ENCODE data around the gene TEAD4. TPM values are rescaled to one million over a fixed set of nuclear protein-coding genes. Genes with fewer than 3 reads are reported as not detected.

TEAD4 gene
- total RNA-seq, 1 experiment from 2014 or later, result 96.8 TPM

- TF ChIP-seq GTF2I (CRISPR knock-in tag; conservative IDR thresholded peaks at IDR 0.05) (no peak), ETV6 (CRISPR knock-in tag; IDR thresholded peaks at IDR 0.05) (no peak), TCF7 (CRISPR knock-in tag; IDR thresholded peaks at IDR 0.05; ENCODE audit: low read depth) (no peak), NR3C1 (CRISPR knock-in tag; conservative IDR thresholded peaks at IDR 0.05; ENCODE audit: low read depth) (no peak), CDX4 (CRISPR knock-in tag; IDR thresholded peaks at IDR 0.05; ENCODE audit: borderline replicate concordance) (no peak)
- Mint-ChIP-seq H3K4me3 (no peak overlapping the region), H3K4me1 (peaks cover 15% of the 10 kb centered on the region), H3K27me3 (ENCODE audit: low read depth) (no peaks in the 10 kb centered on the region), H3K27ac (no peak overlapping the region), H3K9me3 (no peaks in the 10 kb centered on the region), H3K36me3 (peaks cover 25% of the 10 kb centered on the region)
- no peak for DNase-seq (ENCODE audit: low spot score)
- POLR2A ChIA-PET, result no interaction called here
- CTCF ChIA-PET, result interaction anchor here (1.5 to 1.9 kb wide), 2 partner anchors 72 to 141 kb away, joined by 3 to 4 read pairs; no protein-coding TSS in a partner anchor
- ATAC-seq, result no peak
These were observed 33.7 kb upstream of the TEAD4 start for GRCh38 chr12:2925322-2925995.

- DNase-seq (ENCODE audit: low spot score), result no peak
- POLR2A ChIA-PET, result no interaction called here
- CTCF ChIA-PET, result no interaction called here
- Mint-ChIP-seq H3K9me3 (no peaks in the 10 kb centered on the region), H3K27ac (no peak overlapping the region), H3K4me1 (no peaks in the 10 kb centered on the region), H3K36me3 (peaks cover 21% of the 10 kb centered on the region), H3K27me3 (ENCODE audit: low read depth) (no peaks in the 10 kb centered on the region), H3K4me3 (no peak overlapping the region)
- no peak for ATAC-seq
- no peak for TF ChIP-seq FOXP1 (CRISPR knock-in tag; IDR thresholded peaks at IDR 0.05; ENCODE audit: borderline replicate concordance)
- no peak for TF ChIP-seq NFE2L1 (CRISPR knock-in tag; IDR thresholded peaks at IDR 0.05)
- TF ChIP-seq FOXK1 (CRISPR knock-in tag; IDR thresholded peaks at IDR 0.05), result no peak
These were observed 28.3 kb upstream of the TEAD4 start for GRCh38 chr12:2930865-2931264.

DNA sequence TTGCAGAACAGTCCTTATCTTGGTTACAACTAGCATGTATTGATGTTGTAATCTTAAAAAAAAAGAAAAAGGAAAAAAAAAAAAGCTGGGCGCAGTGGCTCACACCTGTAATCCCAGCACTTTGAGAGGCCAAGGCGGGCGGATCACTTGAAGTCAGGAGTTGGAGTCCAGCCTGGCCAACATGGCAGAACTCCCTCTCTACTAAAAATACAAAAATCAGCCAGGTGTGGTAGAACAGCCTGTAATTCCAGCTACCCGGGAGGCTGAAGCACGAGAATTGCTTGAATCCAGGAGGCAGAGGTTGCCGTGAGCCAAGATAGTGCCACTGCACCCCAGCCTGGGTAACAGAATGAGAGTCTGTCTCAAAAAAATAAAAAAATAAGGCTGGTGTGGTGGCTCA is 25.6 kb upstream of the TEAD4 start:
- DNase-seq (ENCODE audit: low spot score), result no peak
- H3K36me3 Mint-ChIP-seq, result peaks cover 23% of the 10 kb centered on the region
- H3K4me3 Mint-ChIP-seq, result no peak overlapping the region
- no peaks in the 10 kb centered on the region for H3K4me1 Mint-ChIP-seq
- TF ChIP-seq GTF2I (CRISPR knock-in tag; conservative IDR thresholded peaks at IDR 0.05) (no peak), USF1 (CRISPR knock-in tag; IDR thresholded peaks at IDR 0.05) (no peak), TEAD4 (CRISPR knock-in tag; IDR thresholded peaks at IDR 0.05) (no peak), ZNF416 (CRISPR knock-in tag; IDR thresholded peaks at IDR 0.05) (no peak), ZNF138 (CRISPR knock-in tag; conservative IDR thresholded peaks at IDR 0.05) (no peak), NFE2L1 (CRISPR knock-in tag; IDR thresholded peaks at IDR 0.05) (no peak), CTCF (IDR thresholded peaks at IDR 0.05) (no peak)
- TF ChIP-seq, protein P1, sequence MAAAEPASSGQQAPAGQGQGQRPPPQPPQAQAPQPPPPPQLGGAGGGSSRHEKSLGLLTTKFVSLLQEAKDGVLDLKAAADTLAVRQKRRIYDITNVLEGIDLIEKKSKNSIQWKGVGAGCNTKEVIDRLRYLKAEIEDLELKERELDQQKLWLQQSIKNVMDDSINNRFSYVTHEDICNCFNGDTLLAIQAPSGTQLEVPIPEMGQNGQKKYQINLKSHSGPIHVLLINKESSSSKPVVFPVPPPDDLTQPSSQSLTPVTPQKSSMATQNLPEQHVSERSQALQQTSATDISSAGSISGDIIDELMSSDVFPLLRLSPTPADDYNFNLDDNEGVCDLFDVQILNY (CRISPR knock-in tag; IDR thresholded peaks at IDR 0.05), result no peak
- ATAC-seq, result no peak
- no peak overlapping the region for H3K27ac Mint-ChIP-seq
- POLR2A ChIA-PET, result no interaction called here
- H3K9me3 Mint-ChIP-seq, result no peaks in the 10 kb centered on the region
- CTCF ChIA-PET, result interaction anchor here (1.1 to 2.1 kb wide), 4 partner anchors 43 to 101 kb away, joined by 3 to 6 read pairs (median 5); partner anchors contain the start of gene TULP3
- H3K27me3 Mint-ChIP-seq (ENCODE audit: low read depth), result no peaks in the 10 kb centered on the region

- no peaks in the 10 kb centered on the region for H3K27me3 Mint-ChIP-seq (ENCODE audit: low read depth)
- ChIA-PET CTCF (interaction anchor here (0.7 to 2.1 kb wide), 4 partner anchors 10 to 100 kb away, joined by 3 to 6 read pairs (median 3); partner anchors contain the start of gene TULP3), POLR2A (no interaction called here)
- no peak for TF ChIP-seq GTF2I (CRISPR knock-in tag; conservative IDR thresholded peaks at IDR 0.05)
- no peak for ATAC-seq
- H3K4me3 Mint-ChIP-seq, result no peak overlapping the region
- no peaks in the 10 kb centered on the region for H3K4me1 Mint-ChIP-seq
- H3K36me3 Mint-ChIP-seq, result peaks cover 23% of the 10 kb centered on the region
- no peak for DNase-seq (ENCODE audit: low spot score)
- H3K27ac Mint-ChIP-seq, result no peak overlapping the region
- H3K9me3 Mint-ChIP-seq, result no peaks in the 10 kb centered on the region
These were observed 24.8 kb upstream of the TEAD4 start for GRCh38 chr12:2934371-2934770.

Measured in WTC11 (cell line).